Sigmoid colon (tissue), 3 donors: ENCODE data around the gene SORCS2.

ENCODE experiments used
- CTCF ChIP-seq, 4 experiments: fragments of 450-650 bp in 3 of 4; fragments of 200-600 bp in 1 of 4; IDR thresholded peaks; one replicate each; pipeline ENCODE4 v1.5.1; 2016 to 2019; ENCODE audit warnings: antibody characterized with exemption in 4 of 4, mild to moderate bottlenecking in 3 of 4, moderate library complexity in 2 of 4
- POLR2A ChIP-seq, 2 donors: fragments of 450-650 bp; IDR thresholded peaks; one replicate each; pipeline ENCODE4 v1.6.1; 2016; ENCODE audit warnings: antibody characterized with exemption in 2 of 2, mild to moderate bottlenecking in 2 of 2, moderate library complexity in 2 of 2

DNA sequence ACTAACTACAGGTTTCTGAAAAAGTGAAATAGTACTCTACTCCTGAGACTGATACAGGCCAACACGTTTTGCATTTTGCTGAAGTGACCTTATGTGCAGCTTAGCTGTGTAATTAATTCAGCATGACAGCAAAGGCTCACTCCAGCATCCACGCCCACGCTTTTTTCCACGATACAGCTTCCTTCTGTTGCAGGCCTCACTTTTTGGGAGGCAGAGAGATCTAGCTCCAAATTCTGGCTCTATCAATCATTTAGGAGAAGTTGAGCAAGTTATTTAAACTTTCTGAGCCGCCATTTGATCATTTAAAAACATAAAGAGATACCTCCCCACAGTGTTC lies 587.1 kb downstream of the SORCS2 start:
- no peak for TF ChIP-seq CTCF (IDR thresholded peaks at IDR 0.05)
- no peak for TF ChIP-seq POLR2A (IDR thresholded peaks at IDR 0.05)
